ENCODE data around the gene CGRRF1. TPM values are rescaled to one million over a fixed set of nuclear protein-coding genes. Genes with fewer than 3 reads are reported as not detected.
A peak's percentile ranks its signal among the peaks of the same experiment; 100 is the strongest.

CGRRF1 gene
- total RNA-seq, 1 donor from 2014 or later: 23.8 TPM

DNA sequence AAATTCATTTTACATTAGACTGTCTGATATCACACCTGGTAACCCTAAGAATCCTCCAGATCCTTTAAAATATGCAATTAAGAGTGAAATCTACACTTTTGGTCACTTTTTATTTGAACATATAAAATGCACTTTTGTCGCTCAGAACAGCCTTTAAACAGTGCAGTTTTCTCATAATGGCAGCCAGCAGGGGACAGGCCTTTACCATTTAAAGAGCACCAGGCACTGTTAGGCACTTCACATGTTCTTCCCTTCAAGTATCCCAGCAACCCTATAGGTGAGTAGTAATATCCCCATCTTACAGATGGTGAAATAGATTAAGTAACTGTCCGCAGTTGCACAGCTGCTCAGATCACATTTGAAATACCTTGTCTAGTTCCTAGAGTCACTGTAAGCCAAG is 45.9 kb downstream of the CGRRF1 start:
- DNase-seq (ENCODE audit: low read depth, low spot score): no peak
- Mint-ChIP-seq H3K4me3 (no peak overlapping the region), H3K27me3 (ENCODE audit: low read depth) (peaks cover 5% of the 10 kb centered on the region), H3K36me3 (ENCODE audit: low read depth) (no peaks in the 10 kb centered on the region), H3K27ac (ENCODE audit: unreplicated experiment) (no peak overlapping the region), H3K9me3 (no peaks in the 10 kb centered on the region), H3K4me1 (no peaks in the 10 kb centered on the region)
- TF ChIP-seq, protein P1, sequence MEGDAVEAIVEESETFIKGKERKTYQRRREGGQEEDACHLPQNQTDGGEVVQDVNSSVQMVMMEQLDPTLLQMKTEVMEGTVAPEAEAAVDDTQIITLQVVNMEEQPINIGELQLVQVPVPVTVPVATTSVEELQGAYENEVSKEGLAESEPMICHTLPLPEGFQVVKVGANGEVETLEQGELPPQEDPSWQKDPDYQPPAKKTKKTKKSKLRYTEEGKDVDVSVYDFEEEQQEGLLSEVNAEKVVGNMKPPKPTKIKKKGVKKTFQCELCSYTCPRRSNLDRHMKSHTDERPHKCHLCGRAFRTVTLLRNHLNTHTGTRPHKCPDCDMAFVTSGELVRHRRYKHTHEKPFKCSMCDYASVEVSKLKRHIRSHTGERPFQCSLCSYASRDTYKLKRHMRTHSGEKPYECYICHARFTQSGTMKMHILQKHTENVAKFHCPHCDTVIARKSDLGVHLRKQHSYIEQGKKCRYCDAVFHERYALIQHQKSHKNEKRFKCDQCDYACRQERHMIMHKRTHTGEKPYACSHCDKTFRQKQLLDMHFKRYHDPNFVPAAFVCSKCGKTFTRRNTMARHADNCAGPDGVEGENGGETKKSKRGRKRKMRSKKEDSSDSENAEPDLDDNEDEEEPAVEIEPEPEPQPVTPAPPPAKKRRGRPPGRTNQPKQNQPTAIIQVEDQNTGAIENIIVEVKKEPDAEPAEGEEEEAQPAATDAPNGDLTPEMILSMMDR (conservative IDR thresholded peaks at IDR 0.05): peak; percentile 30

DNA sequence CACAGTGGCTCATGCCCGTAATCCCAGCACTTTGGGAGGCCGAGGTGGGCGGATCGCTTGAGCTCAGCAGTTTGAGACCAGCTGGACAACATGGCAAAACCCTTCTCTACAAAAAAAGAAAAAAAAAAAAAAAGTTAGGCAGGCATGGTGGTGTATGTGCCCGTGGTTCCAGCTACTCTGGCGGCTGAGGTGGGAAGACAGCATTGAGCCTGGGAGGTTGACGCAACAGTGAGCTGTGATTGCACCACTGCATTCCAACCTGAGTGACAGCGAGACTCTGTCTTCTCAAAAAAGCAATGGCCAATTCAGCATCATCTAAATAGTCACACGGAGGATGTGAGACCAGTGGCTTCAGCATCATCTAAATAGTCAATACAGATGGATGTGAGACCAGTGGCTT is 46.8 kb downstream of the CGRRF1 start:
- H3K4me3 Mint-ChIP-seq: no peak overlapping the region
- H3K9me3 Mint-ChIP-seq: no peaks in the 10 kb centered on the region
- peaks cover 7% of the 10 kb centered on the region for H3K27me3 Mint-ChIP-seq (ENCODE audit: low read depth)
- H3K4me1 Mint-ChIP-seq: no peaks in the 10 kb centered on the region
- TF ChIP-seq, protein P1 (conservative IDR thresholded peaks at IDR 0.05): no peak
- no peak overlapping the region for H3K27ac Mint-ChIP-seq (ENCODE audit: unreplicated experiment)
- DNase-seq (ENCODE audit: low read depth, low spot score): no peak
- H3K36me3 Mint-ChIP-seq (ENCODE audit: low read depth): no peaks in the 10 kb centered on the region

DNA sequence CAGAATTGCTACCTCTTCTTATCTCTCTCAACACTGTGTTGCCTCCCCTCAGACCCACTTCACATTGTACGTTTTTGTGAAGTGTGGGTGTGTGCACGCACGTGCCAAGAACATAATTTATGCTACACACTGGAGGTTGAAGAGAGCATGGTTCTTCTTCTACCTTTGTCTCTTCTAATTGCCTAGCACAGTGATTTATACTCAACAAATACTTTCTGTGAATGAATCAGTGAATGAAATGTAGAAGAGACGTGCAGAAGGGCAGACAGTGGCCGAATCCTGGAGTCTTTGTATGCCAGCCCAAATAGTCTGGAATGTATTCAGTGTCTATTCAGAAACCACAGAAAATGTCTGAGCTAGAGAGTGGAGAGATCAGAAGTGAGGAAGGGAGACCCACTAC is 52.6 kb downstream of the CGRRF1 start:
- DNase-seq (ENCODE audit: low read depth, low spot score): no peak
- no peak overlapping the region for H3K4me3 Mint-ChIP-seq
- peaks cover 3% of the 10 kb centered on the region for H3K4me1 Mint-ChIP-seq
- peaks cover 37% of the 10 kb centered on the region for H3K27me3 Mint-ChIP-seq (ENCODE audit: low read depth)
- TF ChIP-seq, protein P1 (conservative IDR thresholded peaks at IDR 0.05): no peak
- no peak overlapping the region for H3K27ac Mint-ChIP-seq (ENCODE audit: unreplicated experiment)
- no peaks in the 10 kb centered on the region for H3K9me3 Mint-ChIP-seq
- no peaks in the 10 kb centered on the region for H3K36me3 Mint-ChIP-seq (ENCODE audit: low read depth)

DNA sequence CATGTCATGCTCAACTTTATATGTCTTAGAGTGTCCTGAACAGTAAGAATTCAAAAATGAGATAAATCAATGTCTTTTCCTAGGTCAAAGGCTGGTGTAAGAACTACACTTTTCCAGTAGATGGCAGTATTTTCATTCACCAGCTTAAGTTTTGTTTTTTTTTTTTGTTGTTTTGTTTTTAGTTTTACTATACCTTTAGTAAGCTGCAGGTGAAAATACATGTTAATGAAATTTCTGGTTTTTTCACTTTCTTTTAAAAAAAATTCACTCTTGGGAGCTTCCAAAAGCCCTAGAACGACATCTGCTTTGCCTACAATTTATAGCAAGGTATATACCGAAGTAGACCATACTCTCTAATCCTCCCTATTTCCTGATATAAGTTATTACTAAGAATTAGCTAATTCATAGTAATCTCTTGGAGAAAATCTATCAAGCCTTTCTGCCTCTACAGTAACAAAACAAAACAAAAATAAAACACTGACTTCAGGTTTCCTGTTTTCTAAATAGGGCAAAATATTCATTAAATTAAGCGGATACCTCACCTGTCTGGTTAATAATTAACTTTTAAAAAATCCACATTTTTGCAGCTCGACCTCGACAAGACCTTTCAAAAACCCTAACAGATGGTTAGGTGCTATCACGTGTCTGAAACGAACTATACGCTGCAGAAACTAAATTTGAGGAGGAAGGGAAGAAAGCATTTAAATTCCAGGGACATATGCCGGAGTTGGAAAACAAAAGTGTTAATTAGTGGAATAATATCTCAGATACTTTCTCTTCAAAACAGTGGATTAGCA is 54.6 kb downstream of the CGRRF1 start:
- Mint-ChIP-seq H3K27me3 (ENCODE audit: low read depth) (peaks cover 45% of the 10 kb centered on the region), H3K9me3 (no peaks in the 10 kb centered on the region), H3K4me3 (peak overlapping the region; percentile 89), H3K4me1 (peaks cover 16% of the 10 kb centered on the region), H3K27ac (ENCODE audit: unreplicated experiment) (no peak overlapping the region), H3K36me3 (ENCODE audit: low read depth) (no peaks in the 10 kb centered on the region)
- DNase-seq (ENCODE audit: low read depth, low spot score): no peak
- TF ChIP-seq, protein P1 (conservative IDR thresholded peaks at IDR 0.05): peak; percentile 97

DNA sequence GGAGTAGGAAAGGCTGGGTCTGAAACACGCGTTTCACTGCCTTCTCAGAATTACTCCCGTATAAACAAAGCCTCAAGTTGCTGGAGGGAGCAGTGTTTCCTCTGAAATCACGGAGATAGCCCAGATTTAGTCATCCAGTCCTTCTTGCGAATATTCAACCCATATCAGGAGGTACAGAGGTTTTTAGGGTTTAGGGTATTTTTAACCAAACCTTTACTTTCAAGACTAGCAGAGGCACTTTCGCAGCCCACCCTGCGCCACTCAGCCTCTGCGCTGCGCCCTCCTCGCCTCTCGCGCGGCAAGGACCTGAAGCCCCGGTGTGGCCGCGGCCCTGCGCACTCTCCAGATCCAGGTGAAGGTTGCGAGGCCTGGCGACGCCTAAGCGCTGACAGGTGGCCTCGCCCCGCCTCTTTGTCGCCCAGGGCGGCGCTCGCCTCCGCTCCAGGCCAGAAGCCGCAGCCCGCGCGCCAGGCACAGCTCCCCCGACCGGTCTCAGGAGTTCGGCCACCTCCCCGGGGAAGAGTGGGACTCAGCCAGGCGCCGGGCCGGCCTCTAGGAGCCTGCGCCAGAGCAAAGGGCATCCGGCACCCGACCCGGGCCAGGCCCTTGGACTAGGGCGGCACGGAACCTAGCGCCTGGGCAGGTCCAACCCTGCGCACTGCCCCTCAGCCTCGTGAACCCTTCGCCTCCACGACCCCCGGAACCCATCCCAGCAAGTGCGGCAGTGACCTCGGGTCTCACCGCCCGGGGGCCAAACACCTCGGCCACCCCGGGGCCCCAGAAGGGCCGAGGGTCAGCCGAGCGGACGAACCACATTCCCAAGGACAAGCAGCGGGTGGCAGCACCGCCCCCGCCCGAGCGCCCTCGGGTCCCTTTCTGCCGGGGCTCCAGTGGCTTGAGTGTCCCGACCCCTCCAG is 55.4 kb downstream of the CGRRF1 start:
- Mint-ChIP-seq H3K9me3 (no peaks in the 10 kb centered on the region), H3K4me1 (peaks cover 19% of the 10 kb centered on the region), H3K4me3 (peak overlapping the region; percentile 89), H3K27ac (ENCODE audit: unreplicated experiment) (no peak overlapping the region), H3K36me3 (ENCODE audit: low read depth) (no peaks in the 10 kb centered on the region), H3K27me3 (ENCODE audit: low read depth) (peaks cover 44% of the 10 kb centered on the region)
- TF ChIP-seq, protein P1 (conservative IDR thresholded peaks at IDR 0.05): peak; percentile 36
- DNase-seq (ENCODE audit: low read depth, low spot score): peak; percentile 45

Data from neural crest cell (in vitro differentiated cells).